PC-9 (cell line): ENCODE measurements around the gene PTPRM.
"Not testable (repeated sequence)": the region's sequence is repeated elsewhere in the genome, so short reads cannot be mapped to it uniquely, and the experiment has no call there.

Experiments
- CTCF ChIP-seq: fragments of 200-600 bp; sonication (generic); conservative IDR thresholded peaks from 2 replicates; pipeline ENCODE4 v1.6.1; 2017; ENCODE audit warnings: mixed run types, antibody characterized with exemption, mild to moderate bottlenecking, moderate library complexity
- EZH2 ChIP-seq: fragments of 200-600 bp; sonication (generic); IDR thresholded peaks from 2 replicates; pipeline ENCODE4 v1.8.0; 2017; ENCODE audit warnings: antibody characterized with exemption, low read depth

GRCh38 chr18:8446936-8447335 is 879.8 kb downstream of the PTPRM start:
- not testable (repeated sequence) for TF ChIP-seq CTCF, EZH2
